ENCODE results near the gene HOXC11. TPM values are rescaled to one million over a fixed set of nuclear protein-coding genes. Genes with fewer than 3 reads are reported as not detected.

Gene HOXC11
- total RNA-seq, 1 experiment from 2014 or later: 2.2 TPM

- Mint-ChIP-seq H3K36me3 (ENCODE audit: insufficient read depth, unreplicated experiment) (peaks cover 6% of the 10 kb centered on the region), H3K4me1 (ENCODE audit: low read depth, unreplicated experiment) (peaks cover 32% of the 10 kb centered on the region), H3K4me3 (ENCODE audit: unreplicated experiment) (peak overlapping the region; percentile 98), H3K27ac (ENCODE audit: unreplicated experiment) (peak overlapping the region; percentile 83), H3K9me3 (ENCODE audit: unreplicated experiment) (no peaks in the 10 kb centered on the region), H3K27me3 (ENCODE audit: insufficient read depth, unreplicated experiment) (no peaks in the 10 kb centered on the region)
- ChIA-PET POLR2A (interaction anchor here (0.5 to 2.2 kb wide), 6 partner anchors 8 to 184 kb away, joined by 3 to 25 read pairs (median 3); partner anchors contain the start of genes HOXC10, HOXC4, HOXC8 and SMUG1), CTCF (interaction anchor here (0.6 to 2.5 kb wide), 13 partner anchors 9 to 585 kb away, joined by 3 to 84 read pairs (median 9); partner anchors contain the start of genes HOXC10 and HOXC8)
- peak; percentile 57 for DNase-seq
- no peak for TF ChIP-seq CTCF (IDR thresholded peaks at IDR 0.05; ENCODE audit: insufficient read depth in 1 of 2, low read depth in 1 of 2, low read length in 1 of 2, severe bottlenecking in 1 of 2, unreplicated experiment in 1 of 2)
- H3K36me3 ChIP-seq (ENCODE audit: control insufficient read depth, insufficient read depth, low read length): no peaks in the 10 kb centered on the region; the same call in 1 of the 2 replicates
- peak overlapping the region; percentile 58 for H3K4me3 ChIP-seq (ENCODE audit: low read depth, low read length)
- H3K4me1 ChIP-seq: peaks cover 35% of the 10 kb centered on the region
- no peaks in the 10 kb centered on the region for H3K9me3 ChIP-seq
- intact Hi-C loops (cut with micrococcal nuclease; ENCODE audit: unreplicated experiment): loop anchor here (5.0 kb wide), 1 partner anchor 39 kb away; no protein-coding TSS in a partner anchor
- no TSS peak for BruUV-seq (replicated peaks)
- no peaks in the 10 kb centered on the region for H3K27me3 ChIP-seq (replicated peaks; ENCODE audit: control insufficient read depth, insufficient read depth, low read length)
Measured at GRCh38 chr12:54016478-54016964, 43.6 kb downstream of the HOXC11 start.

GRCh38 chr12:54017027-54017788 is 44.3 kb downstream of the HOXC11 start:
- intact Hi-C loops (cut with micrococcal nuclease; ENCODE audit: unreplicated experiment): loop anchor here (5.0 kb wide), 1 partner anchor 40 kb away; no protein-coding TSS in a partner anchor
- CTCF ChIA-PET: interaction anchor here (0.6 to 2.5 kb wide), 20 partner anchors 9 to 773 kb away, joined by 3 to 84 read pairs (median 6); partner anchors contain the start of genes COPZ1, HOXC10 and HOXC8
- peak; percentile 8 to 19 for TF ChIP-seq CTCF (IDR thresholded peaks at IDR 0.05; ENCODE audit: insufficient read depth in 1 of 2, low read depth in 1 of 2, low read length in 1 of 2, severe bottlenecking in 1 of 2, unreplicated experiment in 1 of 2)

GRCh38 chr12:54017878-54018467 is 45.0 kb downstream of the HOXC11 start:
- Mint-ChIP-seq H3K36me3 (ENCODE audit: insufficient read depth, unreplicated experiment) (peaks cover 6% of the 10 kb centered on the region), H3K4me1 (ENCODE audit: low read depth, unreplicated experiment) (peaks cover 27% of the 10 kb centered on the region), H3K4me3 (ENCODE audit: unreplicated experiment) (peak overlapping the region; percentile 98), H3K9me3 (ENCODE audit: unreplicated experiment) (no peaks in the 10 kb centered on the region), H3K27ac (ENCODE audit: unreplicated experiment) (peak overlapping the region; percentile 83), H3K27me3 (ENCODE audit: insufficient read depth, unreplicated experiment) (no peaks in the 10 kb centered on the region)
- peak; percentile 87 for DNase-seq
- Histone ChIP-seq H3K27me3 (replicated peaks; ENCODE audit: control insufficient read depth, insufficient read depth, low read length) (no peaks in the 10 kb centered on the region), H3K9me3 (no peaks in the 10 kb centered on the region), H3K36me3 (ENCODE audit: control insufficient read depth, insufficient read depth, low read length) (no peaks in the 10 kb centered on the region), H3K4me3 (ENCODE audit: low read depth, low read length) (peak overlapping the region; percentile 58), H3K4me1 (peaks cover 30% of the 10 kb centered on the region)
- intact Hi-C loops (cut with micrococcal nuclease; ENCODE audit: unreplicated experiment): loop anchor here (5.0 kb wide), 1 partner anchor 41 kb away; no protein-coding TSS in a partner anchor
- ChIA-PET CTCF (interaction anchor here (0.6 to 2.5 kb wide), 18 partner anchors 11 to 773 kb away, joined by 3 to 84 read pairs (median 7); partner anchors contain the start of genes HOXC10 and HOXC8), POLR2A (interaction anchor here (0.6 to 2.2 kb wide), 6 partner anchors 10 to 262 kb away, joined by 3 to 25 read pairs (median 12); partner anchors contain the start of genes CBX5, HNRNPA1, HOXC5 and HOXC8)
- no TSS peak for BruUV-seq (replicated peaks)
- no peak for TF ChIP-seq CTCF (IDR thresholded peaks at IDR 0.05; ENCODE audit: insufficient read depth in 1 of 2, low read depth in 1 of 2, low read length in 1 of 2, severe bottlenecking in 1 of 2, unreplicated experiment in 1 of 2)

More at GRCh38 chr12:54017027-54017788, 44.3 kb downstream of the HOXC11 start:
- peak overlapping the region; percentile 98 for H3K4me3 Mint-ChIP-seq (ENCODE audit: unreplicated experiment)
- POLR2A ChIA-PET: interaction anchor here (0.6 to 2.2 kb wide), 8 partner anchors 9 to 263 kb away, joined by 3 to 25 read pairs (median 4); partner anchors contain the start of genes CBX5, HNRNPA1, HOXC10 and HOXC4
- H3K4me1 Mint-ChIP-seq (ENCODE audit: low read depth, unreplicated experiment): peaks cover 30% of the 10 kb centered on the region
- H3K4me1 ChIP-seq: peaks cover 34% of the 10 kb centered on the region
- H3K9me3 Mint-ChIP-seq (ENCODE audit: unreplicated experiment): no peaks in the 10 kb centered on the region
- peak overlapping the region; percentile 83 for H3K27ac Mint-ChIP-seq (ENCODE audit: unreplicated experiment)
- no peaks in the 10 kb centered on the region for H3K9me3 ChIP-seq
- H3K36me3 Mint-ChIP-seq (ENCODE audit: insufficient read depth, unreplicated experiment): peaks cover 6% of the 10 kb centered on the region
- no TSS peak for BruUV-seq (replicated peaks)
- peak; percentile 37 to 59 for DNase-seq
- H3K27me3 Mint-ChIP-seq (ENCODE audit: insufficient read depth, unreplicated experiment): no peaks in the 10 kb centered on the region
- H3K36me3 ChIP-seq (ENCODE audit: control insufficient read depth, insufficient read depth, low read length): no peaks in the 10 kb centered on the region; the same call in 1 of the 2 replicates
- no peaks in the 10 kb centered on the region for H3K27me3 ChIP-seq (replicated peaks; ENCODE audit: control insufficient read depth, insufficient read depth, low read length)
- peak overlapping the region; percentile 58 for H3K4me3 ChIP-seq (ENCODE audit: low read depth, low read length)
